Stimulated activated CD8-positive, alpha-beta memory T cell treated with anti-CD3 and anti-CD28 coated beads, Interleukin-12 subunit alpha, Interleukin-12 subunit beta, amount 100 ng/mL, for 24 hours (primary cell): ENCODE measurements around the gene DYNC1I1.

Source experiments
- DNase-seq: peaks from one replicate; pipeline ENCODE4 v3.0.0-alpha.2; 2020; ENCODE audit errors: extremely low read depth

DYNC1I1 gene

GRCh38 chr7:95772298-95772770, at the start of gene DYNC1I1:
TSS of gene DYNC1I1 (plus strand) at chr7:95772554. CDS start at chr7:95804730, 32,176 bp downstream.
- no peak for DNase-seq

DNA sequence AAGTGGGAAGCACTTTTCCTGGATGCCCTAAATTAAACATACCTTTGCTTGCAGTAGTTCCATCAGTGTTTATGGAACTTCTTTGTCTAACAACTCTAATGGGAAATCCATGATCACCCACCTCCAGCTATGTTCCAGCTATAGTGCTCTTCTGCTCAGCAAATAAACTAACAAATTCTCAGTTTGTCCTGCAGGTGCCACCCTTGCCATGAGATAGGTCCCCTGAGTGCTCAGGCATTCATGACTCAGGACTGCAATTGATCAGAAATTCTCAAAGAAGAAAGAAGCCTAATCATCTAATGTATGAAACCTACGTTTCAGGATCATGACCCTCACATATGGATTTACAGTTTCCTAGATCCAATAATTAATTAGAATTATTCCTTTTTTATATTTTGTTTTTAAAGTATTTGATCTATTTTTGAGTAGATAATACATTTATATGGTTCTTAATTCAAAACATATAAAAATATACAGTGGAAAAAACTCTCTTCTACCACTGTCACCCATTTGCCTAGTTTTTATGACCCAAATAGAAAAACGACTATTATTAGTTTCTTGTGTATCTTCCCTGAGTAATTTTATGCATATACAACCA, 48.7 kb upstream of the DYNC1I1 start:
- no peak for DNase-seq

DNA sequence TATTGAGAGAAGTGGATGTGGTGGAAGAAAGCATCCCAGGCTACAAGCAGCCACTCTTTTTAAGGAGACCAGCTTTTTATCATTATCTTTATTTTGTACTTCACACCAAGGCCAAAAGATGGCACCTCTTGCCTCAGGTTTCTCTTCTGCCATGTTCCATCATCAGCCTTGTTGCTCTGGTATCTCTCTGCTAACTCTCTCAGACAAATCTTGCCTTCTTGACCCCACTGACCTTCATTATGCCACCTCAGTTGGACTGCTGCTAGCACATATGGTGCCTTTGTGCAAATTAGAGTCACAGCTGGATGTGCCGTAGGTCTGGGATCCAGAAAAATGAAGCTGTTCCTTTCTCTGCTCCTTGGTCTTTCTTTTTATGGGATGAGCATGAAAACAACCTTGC, 47.1 kb upstream of the DYNC1I1 start:
- DNase-seq: no peak

DNA sequence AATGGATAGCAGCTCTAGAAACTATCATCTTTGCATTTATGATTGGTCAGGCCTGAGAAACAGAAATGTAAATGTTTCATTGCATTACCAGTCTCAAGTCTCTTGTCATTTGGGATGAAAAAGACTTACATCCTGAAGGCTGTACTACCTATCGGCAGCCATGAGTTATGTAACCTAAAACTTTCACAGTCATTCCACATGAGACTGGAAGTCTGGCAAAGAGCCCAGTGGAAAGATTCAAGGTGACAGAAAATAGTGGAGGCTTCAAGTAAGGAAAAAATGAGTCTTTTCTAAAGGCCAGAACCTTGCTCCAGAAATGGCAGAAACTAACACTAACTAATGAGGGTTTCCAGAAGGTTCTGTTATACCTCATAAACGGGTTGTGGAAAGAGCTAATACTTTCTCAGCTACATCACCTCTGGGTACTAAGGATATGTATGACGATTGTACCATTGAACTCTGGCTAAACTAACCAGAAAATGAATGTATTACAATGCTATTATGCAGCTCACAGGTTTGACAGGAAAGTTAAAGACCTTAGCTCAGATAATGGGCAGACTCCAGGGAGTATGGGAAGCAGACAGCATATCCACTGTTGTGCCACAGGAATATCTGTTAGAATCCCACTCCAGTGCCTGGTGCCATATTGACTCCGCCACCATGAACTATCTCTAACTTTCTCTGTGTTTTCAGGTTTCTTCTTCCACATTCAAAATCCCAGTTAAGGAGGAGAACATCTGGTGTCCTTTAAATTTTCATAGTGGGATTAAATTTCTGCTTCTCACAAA, 41.7 kb upstream of the DYNC1I1 start:
- no peak for DNase-seq

DNA sequence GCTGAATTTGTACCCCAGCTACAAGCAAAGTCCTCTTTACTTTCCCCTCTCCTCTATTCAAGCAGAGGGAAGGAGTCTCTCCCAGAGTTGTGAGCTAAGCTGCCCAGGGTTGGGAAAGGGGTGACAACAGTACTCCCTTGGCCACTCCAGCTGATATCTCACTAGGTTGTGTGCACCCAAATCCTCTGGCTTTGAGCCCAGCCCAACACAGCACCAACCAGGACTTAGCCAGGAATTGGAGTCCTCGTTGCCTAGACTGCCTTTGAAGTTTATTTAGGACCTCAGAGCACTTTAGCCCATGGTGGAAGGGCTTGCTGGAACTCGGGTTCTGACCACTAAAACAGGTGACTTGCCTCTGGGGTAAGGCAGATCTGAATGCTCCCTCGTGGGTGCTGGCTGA, 35.7 kb upstream of the DYNC1I1 start:
- DNase-seq: no peak

- DNase-seq: no peak
These were observed 34.4 kb upstream of the DYNC1I1 start for GRCh38 chr7:95737828-95738505.

DNA sequence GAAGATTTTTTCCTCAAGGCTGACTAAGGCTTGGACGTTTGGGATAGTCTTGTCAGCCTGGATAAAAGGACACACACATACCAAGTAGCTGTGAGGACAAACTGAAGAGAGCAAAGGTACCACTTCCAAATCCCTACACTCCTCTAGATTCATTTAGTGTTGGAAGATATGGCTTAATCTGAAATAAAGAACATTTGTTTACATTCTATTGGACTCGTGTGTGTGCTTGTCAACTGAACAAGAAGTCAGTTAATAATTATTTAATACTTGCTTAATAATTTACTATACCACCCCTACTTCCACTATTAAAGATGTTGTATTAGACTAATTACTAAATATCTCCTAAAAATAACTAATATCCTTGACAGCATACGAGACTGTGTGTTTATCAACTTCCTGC, 23.3 kb upstream of the DYNC1I1 start:
- DNase-seq: no peak

GRCh38 chr7:95749515-95749914, 22.8 kb upstream of the DYNC1I1 start:
- no peak for DNase-seq

GRCh38 chr7:95753440-95753839, 18.9 kb upstream of the DYNC1I1 start:
- DNase-seq: no peak

DNA sequence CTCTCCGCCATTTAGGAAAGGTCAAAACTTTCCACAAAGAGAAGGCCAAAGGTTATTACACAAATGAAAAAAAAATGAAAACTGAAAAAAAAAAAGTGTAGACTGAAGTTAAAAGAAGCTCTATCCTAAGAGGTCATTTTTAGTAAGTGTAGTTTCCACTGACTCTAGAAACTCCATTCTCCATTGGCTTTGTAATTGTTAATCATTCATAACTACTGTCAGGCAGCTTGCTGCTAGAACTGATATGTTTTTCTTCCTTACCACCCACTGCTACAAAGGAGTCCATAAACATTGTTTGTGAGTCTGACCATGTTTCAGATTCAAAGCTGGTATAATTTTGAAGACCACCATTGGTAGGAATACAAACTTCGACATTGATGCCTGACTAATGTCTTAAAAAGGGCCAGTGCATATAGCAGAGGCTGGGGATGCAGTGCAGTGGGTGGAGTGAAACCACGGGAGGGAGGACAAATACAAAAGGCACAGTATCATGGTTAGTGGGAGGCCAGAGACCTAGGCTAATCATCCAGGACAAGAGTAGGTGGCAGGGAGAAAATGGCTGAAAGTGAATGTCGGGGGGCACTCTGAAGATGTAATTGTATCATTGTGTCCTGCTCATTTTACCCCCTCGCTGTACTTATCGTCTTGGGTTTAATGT, 16.9 kb upstream of the DYNC1I1 start:
- no peak for DNase-seq

- no peak for DNase-seq
These were observed 14.2 kb upstream of the DYNC1I1 start for GRCh38 chr7:95758187-95758586.

DNA sequence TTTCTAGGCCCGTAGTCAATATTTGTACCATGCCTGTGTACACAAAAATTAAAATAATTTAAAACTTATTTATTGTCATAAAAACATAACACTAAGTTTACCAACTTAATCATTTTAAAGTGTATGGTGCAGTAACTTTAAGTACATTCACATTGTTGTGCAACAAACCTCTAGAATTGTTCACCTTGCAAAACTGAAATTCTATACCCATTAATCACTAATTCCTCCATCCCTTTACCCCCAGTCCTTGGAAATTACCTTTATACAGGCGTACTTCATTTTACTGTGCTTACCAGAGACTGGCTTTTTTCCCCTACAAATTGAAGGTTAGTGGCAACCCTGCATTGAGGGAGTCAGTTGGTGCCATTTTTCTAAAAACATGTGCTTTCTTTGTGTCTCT, 6.3 kb upstream of the DYNC1I1 start:
- DNase-seq: no peak

DNA sequence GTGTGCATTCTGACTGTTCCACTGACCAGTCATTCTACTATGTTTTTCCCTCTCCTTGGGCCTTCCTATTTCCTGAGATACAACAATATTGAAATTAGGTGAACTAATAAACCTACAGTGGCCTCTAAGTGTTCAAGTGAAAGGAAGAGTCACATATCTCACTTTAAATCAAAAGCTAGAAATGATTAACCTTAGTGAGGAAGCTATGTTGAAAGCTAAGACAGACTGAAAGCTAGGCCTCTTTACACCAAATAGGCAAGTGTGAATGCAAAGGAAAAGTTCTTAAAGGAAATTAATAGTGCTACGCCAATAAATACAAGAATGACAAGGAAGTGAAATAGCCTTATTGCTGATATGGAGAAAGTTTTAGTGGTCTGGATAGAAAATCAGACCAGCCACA, 5.7 kb upstream of the DYNC1I1 start:
- DNase-seq: no peak

GRCh38 chr7:95772771-95773581, 622 bp downstream of the DYNC1I1 start:
- no peak for DNase-seq

DNA sequence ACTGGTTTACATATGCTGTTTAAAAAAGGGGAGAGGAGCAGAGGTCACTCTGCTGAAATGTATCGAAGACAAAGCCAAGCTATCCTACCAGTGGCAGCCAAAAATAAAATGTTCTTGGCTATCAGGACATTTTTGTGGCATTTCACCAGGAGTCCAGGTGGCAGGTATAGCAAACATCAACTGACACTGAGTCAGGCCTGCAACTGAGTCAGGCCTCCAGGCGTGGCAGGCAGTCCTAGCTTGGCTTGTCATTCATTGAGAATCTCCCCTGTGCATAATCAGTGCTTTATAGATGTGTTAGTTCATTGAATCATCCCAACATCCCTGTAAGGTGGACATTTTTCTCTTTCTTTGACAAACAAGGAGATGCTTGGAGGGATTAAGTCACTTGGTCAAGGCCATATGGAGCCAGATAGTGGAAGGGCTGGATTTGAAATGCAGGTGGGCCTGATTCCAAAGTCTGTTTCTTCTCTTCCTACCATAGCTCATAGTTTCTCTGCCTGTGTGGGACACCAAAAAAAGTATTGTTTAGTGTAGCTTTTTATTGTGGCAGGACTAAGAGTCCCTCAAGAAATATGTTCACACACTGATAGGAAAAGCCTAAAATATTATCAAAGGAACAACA, 4.3 kb downstream of the DYNC1I1 start:
- no peak for DNase-seq

DNA sequence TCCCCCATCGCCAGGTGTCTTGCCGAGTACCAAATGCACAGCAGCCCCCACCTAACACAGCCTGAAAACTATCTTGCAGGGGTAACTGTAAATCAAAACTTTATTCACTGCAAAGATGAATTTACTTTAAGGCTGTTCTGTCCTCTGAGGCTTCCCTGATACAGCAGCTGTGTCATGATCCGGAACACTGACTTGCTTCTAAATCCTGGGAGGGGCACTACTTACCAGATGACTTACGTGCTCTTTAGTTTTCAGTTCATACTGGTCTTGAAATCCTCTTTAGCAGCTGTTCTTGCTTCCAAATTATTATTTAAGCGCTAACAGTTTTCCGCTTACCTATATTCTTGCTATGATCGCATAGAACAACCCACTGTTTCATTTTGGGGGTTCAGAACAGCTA, 4.9 kb downstream of the DYNC1I1 start:
- no peak for DNase-seq

DNA sequence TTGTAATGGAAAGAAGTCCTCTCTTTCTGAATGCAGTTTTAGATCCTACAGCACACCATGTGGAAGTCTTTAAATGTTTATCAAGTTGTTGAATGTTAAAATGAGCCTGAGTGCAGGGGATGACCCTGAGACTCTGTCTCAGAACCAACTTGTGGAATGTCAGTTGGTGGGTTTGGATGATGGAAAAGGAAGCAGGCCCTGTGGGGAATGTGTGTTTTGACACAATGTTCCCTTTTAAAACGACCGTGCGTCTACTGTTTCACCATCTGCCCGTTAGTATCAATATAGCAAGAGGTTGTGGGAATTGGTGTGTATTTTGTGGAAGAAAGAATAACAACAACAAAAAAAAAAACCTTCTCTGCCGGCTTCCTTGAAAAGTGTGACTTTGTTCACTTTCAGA, 8.3 kb downstream of the DYNC1I1 start:
- DNase-seq: no peak

- no peak for DNase-seq
These were observed 9.7 kb downstream of the DYNC1I1 start for GRCh38 chr7:95781961-95782586.

DNA sequence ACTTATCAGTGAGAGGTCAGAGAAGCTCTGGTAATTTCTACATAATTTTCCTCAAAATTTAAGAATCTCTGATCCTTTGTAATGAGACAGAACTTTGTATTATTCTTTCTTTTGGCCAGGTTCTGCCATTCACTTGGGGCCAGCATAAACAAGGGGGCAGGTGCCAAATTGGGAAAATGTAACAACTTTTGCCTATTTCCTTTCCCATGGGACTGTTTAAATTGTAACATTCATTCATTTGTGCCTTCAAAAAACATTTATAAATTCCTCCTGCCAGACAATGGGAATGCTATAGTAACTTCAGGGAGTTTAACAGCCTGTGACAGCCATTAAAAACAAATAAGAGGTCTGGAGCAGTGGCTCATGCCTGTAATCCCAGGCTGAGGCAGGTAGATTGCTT, 12.4 kb downstream of the DYNC1I1 start:
- DNase-seq: no peak

DNA sequence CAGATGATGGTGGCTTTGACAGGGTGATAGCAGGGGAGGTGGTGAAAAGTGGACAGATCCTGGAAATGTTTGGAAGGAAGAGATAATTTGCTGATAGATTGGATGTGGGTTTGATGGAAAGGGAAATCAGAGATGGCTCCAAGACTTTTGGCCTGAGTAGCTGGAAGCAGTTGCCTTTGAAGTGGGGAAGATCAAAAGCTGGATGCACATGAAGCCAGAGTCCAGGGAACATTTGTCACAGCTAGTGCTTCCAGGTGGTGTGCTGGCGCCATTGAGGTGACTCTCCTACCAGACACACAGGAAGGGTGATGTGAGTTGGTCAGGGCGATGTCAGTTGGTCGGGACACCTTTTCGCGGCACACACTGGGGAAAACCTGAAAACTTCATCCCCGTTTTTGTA, 15.9 kb downstream of the DYNC1I1 start:
- no peak for DNase-seq

DNA sequence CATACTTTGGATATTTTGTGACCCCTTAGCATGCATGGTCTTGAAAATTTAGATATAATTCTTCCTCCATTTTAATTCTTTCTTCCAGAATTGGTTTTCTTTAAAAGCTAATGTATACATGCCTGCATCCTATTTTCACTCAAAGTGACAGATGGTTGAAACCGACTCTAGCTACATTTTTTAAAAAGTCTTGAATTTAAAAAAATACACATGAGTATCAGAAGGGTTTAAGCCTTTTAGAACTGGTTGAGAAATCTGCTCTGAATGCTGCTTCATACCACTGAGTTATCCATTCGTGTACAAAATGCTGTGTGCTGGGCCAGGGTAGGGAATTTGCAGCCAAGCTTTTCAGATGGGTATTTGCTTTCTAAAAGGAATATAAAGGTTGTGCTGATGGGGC, 16.5 kb downstream of the DYNC1I1 start:
- no peak for DNase-seq
